Measurements from ENCODE around the gene LAIR1.
"Not testable (repeated sequence)": the region's sequence is repeated elsewhere in the genome, so short reads cannot be mapped to it uniquely, and the experiment has no call there.

Gene LAIR1

GRCh38 chr19:54364775-54365257, at the start of gene LAIR1:
Gene LAIR1, minus strand, starts transcription at chr19:54364931. Its CDS starts 127 bp downstream, at chr19:54364804.
- no peak for DNase-seq (ENCODE audit: low read depth in 2 of 2)

- no peak for DNase-seq (ENCODE audit: low read depth in 2 of 2)
Observed at GRCh38 chr19:54414156-54414555, 49.4 kb upstream of the LAIR1 start.

GRCh38 chr19:54412877-54413276, 48.1 kb upstream of the LAIR1 start:
- DNase-seq (ENCODE audit: low read depth in 2 of 2) = no peak

- DNase-seq (ENCODE audit: low read depth in 2 of 2) = no peak
Observed at GRCh38 chr19:54411033-54411432, 46.3 kb upstream of the LAIR1 start.

- no peak for DNase-seq (ENCODE audit: low read depth in 2 of 2)
Observed at GRCh38 chr19:54408456-54409026, 43.8 kb upstream of the LAIR1 start.

GRCh38 chr19:54407780-54408179, 43.0 kb upstream of the LAIR1 start:
- DNase-seq (ENCODE audit: low read depth in 2 of 2) = no peak

GRCh38 chr19:54405628-54406027, 40.9 kb upstream of the LAIR1 start:
- DNase-seq (ENCODE audit: low read depth in 2 of 2) = no peak

GRCh38 chr19:54403054-54403453, 38.3 kb upstream of the LAIR1 start:
- DNase-seq (ENCODE audit: low read depth in 2 of 2) = no peak

GRCh38 chr19:54400913-54401312, 36.2 kb upstream of the LAIR1 start:
- no peak for DNase-seq (ENCODE audit: low read depth in 2 of 2)

- DNase-seq (ENCODE audit: low read depth in 2 of 2) = no peak
Observed at GRCh38 chr19:54399189-54399588, 34.5 kb upstream of the LAIR1 start.

- no peak for DNase-seq (ENCODE audit: low read depth in 2 of 2)
Observed at GRCh38 chr19:54395685-54396084, 31.0 kb upstream of the LAIR1 start.

- DNase-seq (ENCODE audit: low read depth in 2 of 2) = no peak
Observed at GRCh38 chr19:54393381-54393780, 28.6 kb upstream of the LAIR1 start.

GRCh38 chr19:54392105-54392504, 27.4 kb upstream of the LAIR1 start:
- no peak for DNase-seq (ENCODE audit: low read depth in 2 of 2)

- no peak for DNase-seq (ENCODE audit: low read depth in 2 of 2)
Observed at GRCh38 chr19:54391589-54392061, 26.9 kb upstream of the LAIR1 start.

- DNase-seq (ENCODE audit: low read depth in 2 of 2) = peak; percentile 12 to 26
Observed at GRCh38 chr19:54390942-54391577, 26.3 kb upstream of the LAIR1 start.

GRCh38 chr19:54389553-54389952, 24.8 kb upstream of the LAIR1 start:
- DNase-seq (ENCODE audit: low read depth in 2 of 2) = no peak

- DNase-seq (ENCODE audit: low read depth in 2 of 2) = no peak
Observed at GRCh38 chr19:54388802-54389139, 24.0 kb upstream of the LAIR1 start.

GRCh38 chr19:54387991-54388801, 23.5 kb upstream of the LAIR1 start:
- DNase-seq (ENCODE audit: low read depth in 2 of 2) = no peak

- no peak for DNase-seq (ENCODE audit: low read depth in 2 of 2)
Observed at GRCh38 chr19:54383330-54383729, 18.6 kb upstream of the LAIR1 start.

- not testable (repeated sequence) for DNase-seq (ENCODE audit: low read depth in 2 of 2)
Observed at GRCh38 chr19:54382041-54382440, 17.3 kb upstream of the LAIR1 start.

GRCh38 chr19:54380897-54381296, 16.2 kb upstream of the LAIR1 start:
- no peak for DNase-seq (ENCODE audit: low read depth in 2 of 2)

- DNase-seq (ENCODE audit: low read depth in 2 of 2) = no peak
Observed at GRCh38 chr19:54379187-54379678, 14.5 kb upstream of the LAIR1 start.
